D721Med (cell line): ENCODE results near the gene FARS2.

Experiments
- DNase-seq: peaks from one replicate; pipeline ENCODE4 v3.0.0; 2011; ENCODE audit warnings: low spot score; ENCODE audit not compliant: insufficient read length
- FAIRE-seq: peaks from 2 replicates; lab custom pipeline; 2011; peaks lifted over from hg19 to GRCh38; lab: Jason Lieb, UNC
- TF ChIP-seq, protein P1 (sequence below): IDR thresholded peaks from 2 replicates; pipeline ENCODE4 v1.5.1; 2012; ENCODE audit warnings: mild to moderate bottlenecking, control low read depth; ENCODE audit not compliant: insufficient read depth; ENCODE audit errors: missing control alignments

FARS2 gene

DNA sequence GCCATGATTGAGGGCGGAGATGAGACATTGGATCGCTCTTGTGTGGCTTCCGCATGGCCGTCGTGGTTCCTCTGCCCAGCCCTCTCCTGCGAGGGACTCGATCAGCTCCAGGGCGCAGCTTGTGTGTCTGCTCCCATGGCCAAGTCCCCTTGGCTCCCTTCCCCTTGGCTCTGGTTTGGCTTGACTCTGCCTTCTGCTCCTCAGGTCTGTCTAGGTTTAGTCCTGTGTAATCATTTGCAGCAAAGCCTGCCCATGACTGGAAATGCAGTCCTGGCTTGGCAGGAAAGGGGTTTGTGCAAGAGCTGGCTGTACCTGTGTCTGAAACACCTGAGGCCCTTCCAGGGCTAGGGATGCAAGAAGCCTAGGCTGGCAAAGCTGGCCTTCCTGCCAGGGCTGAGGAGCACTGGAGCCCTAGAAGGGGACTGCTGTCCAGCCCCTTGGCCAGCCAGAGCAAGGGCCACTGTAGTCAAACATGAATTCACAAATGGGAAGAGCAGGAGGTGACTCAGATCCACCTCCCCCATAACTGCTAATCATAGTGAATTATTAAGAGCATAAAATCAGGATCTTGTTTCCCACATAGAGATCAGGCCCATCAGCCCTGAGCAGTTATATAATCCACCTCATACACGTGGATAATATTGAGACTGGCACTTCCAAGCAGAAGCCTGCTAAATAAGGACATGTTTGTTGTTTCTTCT is 196.8 kb downstream of the FARS2 start:
- TF ChIP-seq, protein P1, sequence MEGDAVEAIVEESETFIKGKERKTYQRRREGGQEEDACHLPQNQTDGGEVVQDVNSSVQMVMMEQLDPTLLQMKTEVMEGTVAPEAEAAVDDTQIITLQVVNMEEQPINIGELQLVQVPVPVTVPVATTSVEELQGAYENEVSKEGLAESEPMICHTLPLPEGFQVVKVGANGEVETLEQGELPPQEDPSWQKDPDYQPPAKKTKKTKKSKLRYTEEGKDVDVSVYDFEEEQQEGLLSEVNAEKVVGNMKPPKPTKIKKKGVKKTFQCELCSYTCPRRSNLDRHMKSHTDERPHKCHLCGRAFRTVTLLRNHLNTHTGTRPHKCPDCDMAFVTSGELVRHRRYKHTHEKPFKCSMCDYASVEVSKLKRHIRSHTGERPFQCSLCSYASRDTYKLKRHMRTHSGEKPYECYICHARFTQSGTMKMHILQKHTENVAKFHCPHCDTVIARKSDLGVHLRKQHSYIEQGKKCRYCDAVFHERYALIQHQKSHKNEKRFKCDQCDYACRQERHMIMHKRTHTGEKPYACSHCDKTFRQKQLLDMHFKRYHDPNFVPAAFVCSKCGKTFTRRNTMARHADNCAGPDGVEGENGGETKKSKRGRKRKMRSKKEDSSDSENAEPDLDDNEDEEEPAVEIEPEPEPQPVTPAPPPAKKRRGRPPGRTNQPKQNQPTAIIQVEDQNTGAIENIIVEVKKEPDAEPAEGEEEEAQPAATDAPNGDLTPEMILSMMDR: no peak
- DNase-seq (no peak), FAIRE-seq (no peak)

DNA sequence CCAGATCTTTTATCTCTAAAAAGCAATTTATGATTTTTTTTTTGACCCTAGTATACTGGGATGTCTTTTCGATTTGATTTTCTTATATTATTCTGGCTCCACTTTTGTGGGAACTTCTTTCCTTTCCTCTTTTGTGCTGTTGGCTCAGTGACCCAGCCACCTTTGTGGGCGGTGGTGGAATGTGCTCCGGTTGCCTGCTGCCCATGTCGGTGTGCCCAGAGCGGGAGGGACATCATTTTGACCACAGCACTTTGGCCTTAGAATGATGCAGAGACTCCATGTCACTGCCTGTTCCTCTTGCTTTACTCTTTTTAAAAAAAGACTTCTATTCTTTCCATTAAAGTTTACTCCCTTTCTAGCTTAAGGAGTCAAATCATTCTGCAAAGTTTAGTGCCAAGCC is 198.0 kb downstream of the FARS2 start:
- DNase-seq: no peak
- TF ChIP-seq, protein P1: no peak
- FAIRE-seq: no peak

DNA sequence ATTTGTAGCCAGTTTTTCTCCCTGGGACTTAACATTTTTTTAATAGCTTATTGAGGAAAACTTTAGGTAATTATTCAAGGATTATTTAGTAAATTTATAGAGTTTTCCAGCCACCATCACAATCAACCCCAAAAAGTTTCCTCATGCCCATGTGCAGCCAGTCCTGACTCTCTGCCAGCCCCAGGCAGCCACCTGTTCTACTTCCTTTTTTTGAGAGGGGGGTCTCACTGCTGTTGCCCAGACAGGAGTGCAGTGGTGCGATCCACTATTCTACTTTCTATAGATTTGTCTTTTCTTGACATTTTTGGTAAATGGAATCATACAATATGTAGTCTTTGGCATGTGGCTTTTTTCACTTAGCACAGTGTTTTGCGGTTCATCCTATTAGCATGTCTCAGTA is 200.1 kb downstream of the FARS2 start:
- FAIRE-seq (no peak), DNase-seq (no peak)
- TF ChIP-seq, protein P1: no peak

DNA sequence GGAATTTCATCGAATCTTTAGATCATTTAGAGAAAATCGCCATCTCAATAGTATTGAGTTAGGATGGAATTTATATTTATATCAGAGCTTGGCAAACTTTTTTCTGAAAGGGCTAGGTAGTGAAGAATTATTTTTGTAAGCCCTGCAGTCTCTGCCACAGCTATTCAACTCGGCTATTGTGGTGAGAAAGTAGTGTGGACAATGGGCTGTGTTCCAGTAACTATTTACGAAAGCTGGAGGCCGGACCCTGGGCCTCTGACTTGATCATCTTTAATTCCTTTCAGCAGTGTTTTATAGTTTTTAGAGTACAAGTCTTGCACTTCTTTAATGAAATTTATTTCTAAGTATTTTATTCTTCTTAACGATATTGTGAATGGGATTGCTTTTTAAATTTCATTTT is 201.5 kb downstream of the FARS2 start:
- TF ChIP-seq, protein P1: no peak
- DNase-seq: no peak

DNA sequence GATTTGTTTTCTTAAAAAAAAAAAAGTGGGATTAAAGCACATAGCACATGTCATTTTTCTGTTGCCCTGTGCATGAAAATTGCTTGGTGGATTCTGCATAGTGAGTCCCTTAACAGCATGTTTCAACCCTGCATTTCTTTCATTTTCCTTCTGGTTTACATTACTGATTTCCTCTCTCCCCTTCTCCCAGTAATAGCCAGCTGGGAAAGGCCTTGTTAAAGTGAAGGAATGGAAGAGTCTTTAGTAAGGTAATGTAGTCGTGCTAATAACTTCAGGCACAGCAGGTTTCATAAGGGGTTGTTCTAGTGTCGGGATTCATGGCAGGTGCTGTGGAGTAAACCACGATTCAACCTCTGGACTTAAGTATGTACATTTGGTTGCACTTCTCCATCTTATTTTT is 202.4 kb downstream of the FARS2 start:
- TF ChIP-seq, protein P1: no peak
- DNase-seq (no peak), FAIRE-seq (no peak)

More for the DNA sequence above, 201.5 kb downstream of the FARS2 start:
- no peak for FAIRE-seq

DNA sequence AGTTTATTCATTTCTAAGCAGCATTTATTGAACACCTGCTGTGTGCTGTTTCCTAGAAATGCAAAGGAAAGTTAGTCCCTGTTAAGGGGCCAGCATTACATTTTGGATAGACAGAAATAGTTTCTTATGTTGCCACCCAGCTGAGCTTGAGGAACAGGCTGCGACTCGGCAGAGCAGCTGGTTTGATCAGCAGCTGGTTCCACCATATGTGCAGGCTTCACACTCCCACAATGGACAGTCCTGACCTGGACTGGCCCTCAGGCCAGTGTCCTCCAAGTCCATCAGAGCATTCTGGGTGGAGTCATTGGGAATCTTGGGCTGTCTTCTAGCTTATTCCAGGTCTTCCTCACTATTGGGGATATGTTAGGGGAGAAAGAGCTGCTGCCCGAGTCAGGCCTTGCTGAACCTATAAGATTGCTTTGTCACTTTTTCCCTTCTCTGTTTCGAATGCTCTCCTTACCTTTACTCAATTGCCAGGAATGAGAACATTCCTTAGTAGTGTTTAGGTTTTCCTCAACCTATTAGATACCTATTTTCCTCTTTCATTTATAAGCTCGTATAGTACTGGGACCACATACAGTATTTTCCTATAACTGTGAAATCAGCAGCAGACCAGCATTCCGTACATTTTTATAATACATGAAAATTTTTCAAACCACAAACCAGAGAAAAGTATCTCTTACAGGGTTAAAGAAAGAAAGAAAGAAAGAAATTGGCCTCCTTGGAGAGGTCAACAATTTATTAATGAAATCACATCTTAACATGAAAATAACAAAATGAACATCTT is 203.0 kb downstream of the FARS2 start:
- DNase-seq (no peak), FAIRE-seq (no peak)
- TF ChIP-seq, protein P1: no peak
